Measurements from ENCODE around the gene ZRANB1.
A peak's percentile ranks its signal among the peaks of the same experiment; 100 is the strongest.
"Not testable (repeated sequence)": the region's sequence is repeated elsewhere in the genome, so short reads cannot be mapped to it uniquely, and the experiment has no call there.

ZRANB1 gene

DNA sequence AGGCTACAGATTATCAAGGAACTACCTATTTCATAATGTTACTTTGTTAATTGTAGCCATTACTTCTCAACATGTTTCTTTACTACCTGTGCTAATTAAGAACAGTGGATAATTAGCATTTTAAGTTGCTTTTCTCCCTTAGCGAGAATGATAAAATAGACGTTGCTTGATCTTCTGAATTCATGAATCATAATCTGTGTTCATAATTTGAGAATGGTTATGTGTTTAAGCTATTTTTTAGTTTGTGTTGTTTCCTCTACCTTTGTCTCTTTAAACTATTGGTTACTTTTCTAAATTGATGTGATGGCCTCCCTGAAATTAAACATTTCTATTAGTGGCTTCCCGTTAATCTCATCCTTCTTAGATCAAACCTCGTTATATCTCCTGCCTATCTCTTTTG, at the start of gene ZRANB1:
Gene ZRANB1 (plus strand): TSS at position 301 of the 400 bp plus-strand sequence. CDS start 371 bp downstream, outside the sequence.
- FAIRE-seq, result no peak
- no peak for DNase-seq (ENCODE audit: low spot score)

DNA sequence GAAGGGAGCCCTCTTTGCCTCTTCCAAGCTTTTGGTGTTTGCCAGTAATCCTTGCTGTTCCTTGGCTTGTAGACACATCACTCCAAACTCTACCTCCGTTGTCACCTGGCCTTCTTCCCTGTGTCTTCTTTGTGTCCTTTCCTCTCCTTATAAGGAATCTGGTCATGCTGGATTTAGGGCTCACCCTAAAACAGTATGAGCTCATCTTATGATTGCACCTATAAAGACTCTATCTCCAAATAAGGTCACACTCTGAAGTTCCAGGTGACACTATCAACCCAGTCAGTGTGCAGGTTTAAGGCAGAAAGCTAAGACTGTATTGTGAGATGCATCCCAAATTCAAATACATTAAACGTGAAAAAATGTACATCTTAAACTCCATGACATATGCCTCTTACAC, 49.0 kb upstream of the ZRANB1 start:
- FAIRE-seq (no peak), DNase-seq (ENCODE audit: low spot score) (no peak)

DNA sequence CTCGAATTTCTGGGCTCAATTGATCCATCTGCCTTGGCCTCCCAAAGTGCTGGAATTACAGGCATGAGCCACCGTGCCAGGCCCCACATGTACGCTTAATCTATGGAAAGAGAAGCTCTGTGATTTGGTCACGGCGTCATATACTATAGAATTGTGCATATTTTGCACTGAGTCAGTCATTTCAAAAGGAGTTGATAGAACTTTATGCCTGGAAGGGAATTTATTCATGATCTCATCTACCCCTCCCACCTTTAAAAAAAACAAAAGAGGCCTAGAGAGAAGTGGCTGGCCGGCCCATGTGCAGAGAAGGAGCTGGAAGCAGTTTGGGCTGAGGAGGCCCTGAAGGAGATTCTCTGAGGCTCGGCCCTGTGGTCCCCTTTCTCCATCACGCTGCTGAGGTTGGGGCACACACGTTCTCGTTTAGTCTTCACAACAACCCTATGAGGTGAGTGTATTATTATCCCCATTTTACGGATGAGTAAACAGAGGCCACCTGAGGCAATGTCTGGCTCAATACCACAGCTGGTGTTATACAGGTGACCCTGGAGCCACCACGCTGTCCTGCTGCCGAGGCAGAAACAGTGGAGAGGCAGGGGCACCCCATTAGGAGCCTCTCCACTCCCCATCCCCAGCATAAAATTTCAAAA, 47.2 kb upstream of the ZRANB1 start:
- FAIRE-seq (no peak), DNase-seq (ENCODE audit: low spot score) (no peak)

DNA sequence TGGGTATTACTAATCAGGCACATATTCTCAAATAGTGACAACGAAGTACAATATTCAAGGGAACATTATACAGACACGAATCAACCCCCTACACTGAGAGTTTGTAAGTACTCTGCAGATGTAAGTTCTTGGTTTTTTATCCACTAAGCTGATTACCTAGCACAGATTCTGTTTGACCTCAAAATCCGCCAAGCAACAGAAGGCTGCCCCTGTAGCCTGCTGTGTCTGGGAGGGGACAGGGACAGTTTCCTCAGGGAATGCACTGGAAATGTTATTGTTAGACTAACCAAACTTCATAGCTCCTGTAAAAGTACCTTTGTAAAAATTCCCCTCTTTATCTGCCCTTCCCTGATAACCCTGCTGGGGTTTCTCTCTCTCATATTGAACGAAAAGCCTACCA, 45.2 kb upstream of the ZRANB1 start:
- FAIRE-seq (no peak), DNase-seq (ENCODE audit: low spot score) (no peak)

DNA sequence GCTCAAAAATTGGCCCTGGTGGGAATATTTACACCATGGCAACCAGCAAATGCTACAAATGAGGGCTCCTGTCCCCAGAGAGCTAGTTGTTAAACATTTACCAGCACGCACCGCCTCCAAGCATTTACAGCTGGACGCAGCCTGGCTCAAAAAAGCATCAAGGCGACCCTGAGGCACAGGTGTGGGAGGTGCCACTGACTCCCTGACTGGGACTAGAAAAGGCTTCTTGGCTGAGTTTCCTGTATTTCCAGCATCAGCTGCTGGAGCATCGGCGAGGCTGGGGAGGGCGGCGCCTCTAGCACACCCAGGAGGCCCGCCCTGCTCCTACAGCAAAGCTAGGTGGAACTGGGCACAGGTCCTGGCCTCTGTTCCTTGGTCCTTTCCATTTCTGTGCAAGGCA, 43.5 kb upstream of the ZRANB1 start:
- DNase-seq (ENCODE audit: low spot score), result no peak
- FAIRE-seq, result no peak

DNA sequence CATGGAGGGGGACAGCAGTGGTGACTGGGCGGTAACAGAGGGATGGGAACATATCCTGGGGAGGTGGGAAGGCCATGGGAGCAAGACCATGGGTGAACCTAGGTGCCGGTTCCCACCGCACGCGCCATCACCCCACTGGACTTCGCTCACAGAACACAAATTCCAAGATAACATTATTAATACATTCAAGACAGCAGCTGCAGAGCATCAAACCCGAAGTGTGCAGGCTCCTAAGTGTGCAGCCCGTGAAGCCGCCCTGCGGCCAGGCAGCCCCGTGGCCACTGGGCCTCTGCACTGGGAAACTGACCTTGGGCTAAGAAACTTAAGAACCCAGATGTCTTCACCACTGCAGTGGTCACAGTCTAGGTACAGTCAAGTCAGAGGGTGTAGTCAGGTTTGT, 42.8 kb upstream of the ZRANB1 start:
- FAIRE-seq, result no peak
- no peak for DNase-seq (ENCODE audit: low spot score)

DNA sequence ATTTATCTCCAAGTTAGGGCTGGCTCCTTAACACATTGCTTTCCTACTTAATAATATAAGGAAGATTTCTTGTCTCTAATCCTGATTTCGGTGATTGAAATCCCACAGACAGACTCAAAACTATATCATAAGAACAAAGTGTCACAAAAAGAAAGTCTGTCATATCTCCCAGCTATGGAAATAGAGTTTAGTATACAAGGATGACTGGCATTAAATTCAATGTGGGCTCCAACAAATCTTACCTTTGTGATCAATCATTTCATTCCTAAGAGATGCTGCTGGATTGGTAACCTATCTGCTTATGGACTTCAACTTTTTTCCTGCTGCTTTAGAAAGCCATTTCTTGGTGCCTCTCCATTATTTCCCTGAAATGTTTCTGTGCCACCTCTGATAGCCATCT, 39.5 kb upstream of the ZRANB1 start:
- FAIRE-seq, result no peak
- no peak for DNase-seq (ENCODE audit: low spot score)

DNA sequence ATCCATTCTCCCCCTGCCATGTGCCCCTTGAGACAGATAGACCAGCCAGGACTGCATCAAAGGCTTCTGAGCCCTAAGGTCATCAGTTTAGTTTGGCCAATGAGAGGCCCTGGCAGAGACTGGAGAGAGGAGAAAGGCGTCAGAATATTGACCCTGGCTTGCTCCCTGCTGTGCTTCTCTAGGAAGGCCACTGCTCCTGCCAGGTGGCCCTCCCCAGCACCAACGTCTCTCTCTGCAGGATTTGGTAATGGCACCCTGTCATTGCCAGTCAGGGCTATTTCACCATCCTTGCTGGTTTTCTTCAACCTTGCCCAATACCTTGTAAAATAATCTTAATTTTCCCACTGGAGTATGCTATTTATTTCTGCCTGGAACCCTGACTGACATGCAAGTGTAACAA, 38.8 kb upstream of the ZRANB1 start:
- DNase-seq (ENCODE audit: low spot score) (no peak), FAIRE-seq (no peak)

DNA sequence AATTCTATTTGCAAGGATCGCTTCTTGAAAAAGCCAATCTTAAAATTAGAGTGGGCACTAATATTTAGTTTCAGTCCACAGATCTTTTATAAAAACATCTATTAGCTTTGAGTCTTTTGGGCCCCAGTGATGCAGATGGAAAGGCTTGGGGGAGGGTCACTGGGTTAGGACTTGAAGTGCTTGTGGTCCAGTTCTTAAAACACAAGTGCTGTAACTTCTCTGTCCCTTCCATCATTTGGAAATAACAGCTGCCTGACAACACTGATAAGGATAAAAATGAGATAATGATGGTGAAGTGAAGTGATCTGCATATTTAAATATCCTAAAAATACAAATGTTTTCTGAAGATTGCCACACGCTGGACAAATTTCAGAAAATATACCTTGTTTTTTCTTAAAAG, 37.1 kb upstream of the ZRANB1 start:
- DNase-seq (ENCODE audit: low spot score) (no peak), FAIRE-seq (no peak)

DNA sequence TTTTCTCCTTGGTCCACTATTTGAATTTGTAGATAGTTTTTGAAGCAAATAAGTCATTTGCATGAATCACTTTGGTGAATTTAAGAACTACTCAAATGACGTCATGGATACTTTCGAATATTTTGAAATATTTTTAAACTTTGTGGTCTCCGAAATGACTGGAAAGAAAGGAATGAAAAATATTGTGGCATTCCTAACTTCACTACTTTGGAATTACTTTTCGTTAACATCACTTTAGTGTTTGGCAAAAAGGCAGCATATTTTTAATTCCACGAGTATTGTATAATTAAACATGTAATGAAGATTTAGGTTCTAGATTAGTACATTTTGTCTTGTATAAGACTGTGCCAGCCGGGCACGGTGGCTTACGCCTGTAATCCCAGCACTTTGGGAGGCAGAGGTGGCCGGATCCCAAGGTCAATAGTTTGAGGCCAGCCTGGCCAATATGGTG, 35.3 kb upstream of the ZRANB1 start:
- FAIRE-seq, result no peak
- DNase-seq (ENCODE audit: low spot score), result peak; percentile 40

DNA sequence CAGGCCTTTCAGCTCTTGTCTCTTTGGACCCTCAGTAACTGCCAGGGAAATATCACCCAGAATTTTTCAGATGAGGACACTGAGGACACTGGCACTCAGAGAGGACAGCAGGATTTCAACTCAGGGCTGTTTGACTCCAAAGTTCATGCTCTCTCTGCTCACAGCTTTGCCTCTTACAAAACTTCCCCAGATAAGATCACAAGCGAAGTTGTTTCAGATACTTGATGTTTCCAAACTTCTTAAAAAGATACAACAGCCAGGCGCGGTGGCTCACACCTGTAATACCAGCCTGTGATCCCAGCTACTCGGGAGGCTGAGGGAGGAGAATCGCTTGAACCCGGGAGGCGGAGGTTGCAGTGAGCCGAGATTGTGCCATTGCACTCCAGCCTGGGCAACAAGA, 32.4 kb upstream of the ZRANB1 start:
- FAIRE-seq, result no peak
- DNase-seq (ENCODE audit: low spot score), result no peak

DNA sequence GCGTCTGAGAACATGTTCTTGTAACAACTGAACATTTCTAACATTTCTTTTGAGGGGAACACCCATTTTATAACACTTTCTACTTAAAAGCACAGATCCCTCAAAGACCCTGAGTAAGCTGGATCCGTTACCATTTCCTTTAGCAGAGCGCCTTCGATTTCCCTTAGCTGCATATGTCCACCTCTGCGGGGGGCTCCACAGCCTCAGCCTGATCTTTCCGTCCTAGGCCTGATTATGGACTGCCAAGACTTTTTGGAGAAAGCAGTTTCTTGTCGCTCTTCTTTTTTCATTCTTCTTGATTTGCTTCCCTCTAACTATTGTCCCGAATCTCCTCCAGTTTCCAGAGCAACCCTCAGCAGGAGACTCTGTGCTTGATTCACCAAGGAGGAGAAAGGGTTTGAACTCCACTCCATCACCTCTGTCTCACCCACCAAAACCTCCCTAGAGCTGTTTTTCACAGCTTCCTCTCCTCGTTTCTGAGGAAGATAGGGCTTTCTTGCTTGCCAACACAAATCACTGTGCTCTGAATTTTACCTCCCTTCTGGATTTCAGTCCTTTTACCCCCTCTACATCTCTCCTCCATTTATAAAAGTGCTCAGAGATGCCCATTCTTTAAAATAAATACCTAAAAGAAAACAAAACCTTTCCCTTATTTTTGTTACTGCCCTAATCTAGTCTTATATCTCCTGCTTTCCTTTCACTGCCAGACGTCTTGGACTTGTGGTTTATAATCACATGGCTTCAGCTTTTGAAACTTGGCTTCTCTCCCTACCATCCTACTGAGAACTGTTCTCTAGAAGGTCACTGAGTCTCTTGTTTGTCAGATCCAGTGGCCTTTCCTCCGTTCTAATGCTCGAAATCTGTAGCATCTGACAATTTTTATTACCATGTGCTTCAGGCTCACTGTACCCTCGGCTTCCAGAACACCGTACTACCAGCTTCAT, 30.5 kb upstream of the ZRANB1 start:
- FAIRE-seq (no peak), DNase-seq (ENCODE audit: low spot score) (no peak)

DNA sequence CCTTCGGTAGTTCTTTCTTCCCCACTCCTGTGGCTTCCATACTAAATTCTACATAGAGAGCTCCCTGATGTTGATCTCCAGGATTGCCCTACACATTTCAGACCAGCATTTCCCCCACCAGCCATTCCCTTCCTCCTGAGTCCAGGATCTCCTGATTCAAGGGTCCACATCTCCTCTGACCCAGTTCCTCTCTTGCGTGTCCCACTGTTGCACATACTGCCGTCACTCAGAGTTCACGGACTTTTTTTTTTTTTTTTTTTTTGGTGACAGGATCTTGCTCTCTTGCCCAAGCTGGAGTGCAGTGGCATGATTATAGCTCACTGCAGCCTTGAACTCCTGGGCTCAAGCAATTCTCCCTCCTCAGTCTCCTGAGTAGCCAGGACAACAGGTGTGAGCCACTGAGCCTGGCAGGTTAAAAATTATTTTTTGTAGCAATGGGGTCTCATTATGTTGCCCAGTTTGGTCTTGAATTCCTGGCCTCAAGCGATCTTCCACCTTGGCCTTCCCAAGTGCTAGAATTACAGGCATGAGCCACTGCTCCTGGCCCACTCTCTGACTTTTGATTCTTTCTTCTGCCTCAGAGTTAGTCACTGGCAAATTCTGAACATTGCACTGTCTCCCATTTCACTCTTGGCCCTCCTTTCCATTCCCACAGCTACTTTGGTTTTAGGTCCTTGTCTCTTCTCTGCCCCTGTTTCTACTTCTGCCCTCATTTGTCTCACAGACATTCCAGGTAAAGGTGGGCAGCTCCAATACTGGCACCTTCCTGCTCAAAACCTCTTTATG, 29.6 kb upstream of the ZRANB1 start:
- FAIRE-seq (no peak), DNase-seq (ENCODE audit: low spot score) (no peak)

DNA sequence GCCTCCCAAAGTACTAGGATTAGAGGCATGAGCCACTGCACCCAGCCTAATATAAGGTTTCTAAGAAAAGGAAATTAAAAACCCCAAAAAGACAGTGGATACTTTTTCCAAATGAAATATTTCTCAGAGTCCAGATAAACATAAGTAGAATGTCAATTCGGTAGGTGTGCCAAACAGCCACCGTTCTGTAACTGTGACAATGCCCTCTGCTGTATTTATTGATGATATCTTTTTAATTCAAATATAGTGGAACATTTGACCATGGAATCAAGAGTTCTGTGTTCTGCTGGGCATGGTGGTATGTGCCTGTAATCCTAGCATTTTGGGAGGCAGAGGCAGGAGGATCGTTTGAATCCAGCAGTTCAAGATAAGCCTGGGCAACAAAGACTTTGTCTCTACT, 28.8 kb upstream of the ZRANB1 start:
- DNase-seq (ENCODE audit: low spot score) (no peak), FAIRE-seq (no peak)

DNA sequence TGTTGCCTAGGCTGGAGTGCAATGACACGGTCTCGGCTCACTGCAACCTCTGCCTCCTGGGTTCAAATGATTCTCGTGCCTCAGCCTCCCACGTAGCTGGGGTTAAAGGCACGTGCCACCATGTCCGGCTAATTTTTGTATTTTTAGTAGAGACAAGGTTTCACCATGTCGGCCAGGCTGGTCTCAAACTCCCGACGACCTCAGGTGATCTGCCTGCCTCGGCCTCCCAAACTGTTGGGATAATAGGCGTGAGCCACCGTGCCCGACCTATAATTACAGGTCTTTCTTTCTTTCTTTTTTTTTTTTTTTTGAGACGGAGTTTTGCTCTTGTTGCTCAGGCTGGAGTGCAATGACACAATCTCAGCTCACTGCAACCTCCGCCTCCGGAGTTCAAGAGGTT, 27.5 kb upstream of the ZRANB1 start:
- not testable (repeated sequence) for DNase-seq (ENCODE audit: low spot score); FAIRE-seq

DNA sequence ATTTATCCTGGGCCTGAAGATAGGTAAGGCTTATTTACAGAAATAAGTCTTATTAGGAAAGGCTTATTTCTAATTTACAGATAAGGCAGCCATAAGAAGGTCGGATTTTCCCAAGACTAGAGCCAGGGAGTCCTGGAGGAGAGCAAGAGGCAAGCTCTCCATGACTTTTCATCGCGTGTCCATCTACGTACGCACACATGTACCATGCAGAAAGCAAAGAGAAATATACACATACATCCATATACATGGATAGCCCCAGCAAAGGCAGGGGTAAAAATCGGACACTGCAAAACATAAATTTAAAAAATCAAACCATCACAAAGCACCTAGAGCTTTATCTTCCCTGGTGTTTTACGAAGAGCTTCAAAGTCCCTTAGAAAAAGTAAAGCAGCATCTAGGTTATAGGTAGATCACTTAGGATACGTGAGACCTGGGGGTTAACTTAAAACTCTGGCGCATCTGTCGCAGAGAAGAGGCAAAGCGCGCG, 25.8 kb upstream of the ZRANB1 start:
- FAIRE-seq (no peak), DNase-seq (ENCODE audit: low spot score) (peak; percentile 29)

DNA sequence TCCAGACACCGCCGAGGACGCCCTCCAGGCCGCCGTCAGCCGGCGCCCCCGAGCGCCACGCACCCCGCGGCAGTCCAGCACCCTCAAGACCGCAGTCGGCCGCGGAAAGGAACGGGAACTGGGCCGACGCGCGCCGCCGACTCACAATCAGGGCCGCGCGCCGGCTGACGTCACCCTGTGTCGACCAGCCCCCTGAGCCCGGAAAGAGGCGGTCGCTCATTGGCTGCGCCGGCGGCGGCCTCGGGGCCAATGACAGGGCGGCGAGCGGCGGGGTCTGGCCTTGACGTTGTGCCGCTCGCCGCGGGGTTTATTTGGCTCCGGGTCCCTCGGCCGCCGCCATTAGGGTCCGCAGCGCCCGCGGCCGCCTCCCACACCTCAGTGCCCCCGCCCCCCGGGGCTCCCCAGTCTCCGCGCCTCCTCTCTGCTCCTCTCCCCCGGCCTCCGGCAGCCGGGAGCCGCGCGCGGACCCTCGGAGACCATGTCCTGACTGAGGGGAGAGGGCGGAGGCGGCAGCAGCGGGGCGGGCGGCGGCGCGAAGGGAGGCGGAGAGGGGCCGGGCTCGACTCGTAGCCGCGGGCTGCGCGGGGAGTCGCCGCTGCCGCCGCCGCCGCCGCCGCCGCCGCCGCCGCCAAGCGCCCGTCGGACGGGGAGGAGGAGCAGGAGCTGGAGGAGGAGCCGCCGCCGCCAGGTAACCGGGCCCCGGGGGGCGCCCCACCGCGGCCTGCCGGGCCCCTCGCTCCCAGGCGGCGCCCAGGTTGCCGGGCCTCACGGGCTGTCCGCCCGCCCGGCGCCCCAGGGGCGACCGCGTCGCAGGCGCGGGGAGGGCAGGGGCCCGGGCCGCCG, 25.1 kb upstream of the ZRANB1 start:
- FAIRE-seq (no peak), DNase-seq (ENCODE audit: low spot score) (peak; percentile 86)

DNA sequence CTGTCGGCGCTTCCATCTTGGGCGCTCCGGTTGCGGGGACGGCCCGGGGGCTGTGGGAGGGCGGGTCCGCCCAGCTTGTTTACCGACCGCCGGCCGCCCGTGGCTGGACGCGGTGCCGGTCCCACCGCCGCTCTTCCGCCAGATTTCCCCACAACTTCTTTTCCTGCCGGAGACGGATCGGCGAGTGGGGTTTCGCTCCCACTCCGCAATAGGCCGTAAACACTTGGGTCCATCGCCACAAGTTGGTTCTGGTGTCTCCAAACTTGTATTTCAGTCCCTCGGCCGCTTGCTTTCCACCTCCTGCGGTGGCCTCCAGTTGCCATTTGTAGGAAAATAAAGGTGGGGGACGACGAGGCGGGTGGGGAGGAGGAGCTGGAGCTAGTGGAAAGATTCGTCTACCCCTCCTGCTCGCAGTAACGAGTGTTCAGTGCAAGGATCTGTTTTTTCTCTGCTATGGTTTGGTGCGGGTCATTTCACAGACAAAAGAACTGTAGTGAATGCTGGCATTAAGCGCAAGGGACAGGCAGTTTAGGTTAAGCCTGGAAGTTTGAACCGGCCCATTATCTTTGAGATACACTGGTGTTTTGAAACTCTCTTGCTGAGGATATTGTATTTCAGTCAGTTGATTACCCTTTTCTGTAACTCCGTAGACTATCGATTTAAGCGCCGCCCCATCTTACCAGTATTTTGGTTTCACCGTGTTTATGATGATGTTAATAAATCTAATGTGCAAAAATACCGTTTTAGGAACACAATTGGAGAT, 24.3 kb upstream of the ZRANB1 start:
- DNase-seq (ENCODE audit: low spot score), result no peak

DNA sequence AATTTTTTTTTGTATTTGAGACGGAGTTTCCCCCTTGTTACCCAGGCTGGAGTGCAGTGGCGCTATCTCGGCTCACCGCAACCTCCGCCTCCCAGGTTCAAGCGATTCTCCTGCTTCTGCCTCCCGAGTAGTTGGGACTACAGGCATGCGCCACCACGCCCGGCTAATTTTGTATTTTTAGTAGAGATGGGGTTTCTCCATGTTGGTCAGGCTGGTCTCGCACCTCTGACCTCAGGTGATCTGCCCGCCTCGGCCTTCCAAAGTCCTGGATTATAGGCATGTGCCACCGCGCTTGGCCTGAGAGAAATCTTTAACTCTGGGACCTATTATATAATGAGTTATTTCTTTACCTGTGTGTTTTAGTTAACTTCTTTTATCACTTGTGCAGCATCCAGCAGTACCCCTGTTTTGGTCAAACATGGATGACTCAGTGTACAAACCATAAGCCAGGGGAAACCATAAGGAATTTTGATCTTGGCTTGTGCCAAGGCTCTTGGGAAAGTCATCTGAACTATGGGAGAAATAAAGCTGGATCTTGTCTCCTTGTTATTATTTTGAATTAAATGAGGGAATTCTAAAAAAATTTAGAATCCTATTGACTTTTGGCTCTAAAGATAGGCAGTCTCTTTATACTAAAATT, 23.6 kb upstream of the ZRANB1 start:
- DNase-seq (ENCODE audit: low spot score), result no peak
- peak; percentile 40 for FAIRE-seq

More for the DNA sequence above, 24.3 kb upstream of the ZRANB1 start:
- no peak for FAIRE-seq

DNA sequence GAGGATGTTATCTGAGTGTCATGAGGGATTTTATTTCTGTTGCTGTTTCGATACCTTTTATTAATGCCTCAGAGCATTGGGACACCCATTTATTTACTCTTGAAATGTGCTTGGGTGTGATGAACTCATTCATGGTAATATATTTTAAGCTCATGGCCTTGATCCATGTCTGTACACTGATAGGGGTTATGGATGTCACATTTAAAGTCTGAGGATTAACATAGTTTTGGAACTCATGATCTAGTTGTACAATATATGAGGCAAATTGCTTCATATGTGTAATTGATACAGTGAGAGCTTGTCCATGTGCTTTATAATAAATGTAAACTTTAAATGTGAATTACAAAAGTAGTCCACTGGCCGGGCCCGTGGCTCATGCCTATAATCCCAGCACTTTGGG, 23.0 kb upstream of the ZRANB1 start:
- FAIRE-seq (no peak), DNase-seq (ENCODE audit: low spot score) (no peak)
